Measurements from ENCODE around the gene HEPACAM2.

Gene HEPACAM2

GRCh38 chr7:93196336-93196735 lies 29.9 kb downstream of the HEPACAM2 start:
- Histone ChIP-seq H3K27me3 (ENCODE audit: control insufficient read depth, insufficient read depth, low read length) (no peaks in the 10 kb centered on the region), H3K4me1 (ENCODE audit: control insufficient read depth, insufficient read depth, low read length) (peaks cover 13% of the 10 kb centered on the region), H3K9me3 (ENCODE audit: control insufficient read depth, low read length) (no peaks in the 10 kb centered on the region), H3K4me3 (ENCODE audit: low read length) (no peak overlapping the region), H3K36me3 (ENCODE audit: control insufficient read depth, insufficient read depth, low read length) (no peaks in the 10 kb centered on the region), H3K9ac (ENCODE audit: low read length) (no peak overlapping the region)

GRCh38 chr7:93194386-93194785 lies 31.9 kb downstream of the HEPACAM2 start:
- no peaks in the 10 kb centered on the region for H3K27me3 ChIP-seq (ENCODE audit: control insufficient read depth, insufficient read depth, low read length)
- H3K9me3 ChIP-seq (ENCODE audit: control insufficient read depth, low read length): no peaks in the 10 kb centered on the region
- H3K4me1 ChIP-seq (ENCODE audit: control insufficient read depth, insufficient read depth, low read length): peaks cover 13% of the 10 kb centered on the region
- no peaks in the 10 kb centered on the region for H3K36me3 ChIP-seq (ENCODE audit: control insufficient read depth, insufficient read depth, low read length)
- H3K9ac ChIP-seq (ENCODE audit: low read length): no peak overlapping the region
- H3K4me3 ChIP-seq (ENCODE audit: low read length): no peak overlapping the region

- H3K36me3 ChIP-seq (ENCODE audit: control insufficient read depth, insufficient read depth, low read length): no peaks in the 10 kb centered on the region
- no peaks in the 10 kb centered on the region for H3K4me1 ChIP-seq (ENCODE audit: control insufficient read depth, insufficient read depth, low read length)
- no peak overlapping the region for H3K4me3 ChIP-seq (ENCODE audit: low read length)
- H3K9me3 ChIP-seq (ENCODE audit: control insufficient read depth, low read length): no peaks in the 10 kb centered on the region
- H3K9ac ChIP-seq (ENCODE audit: low read length): no peak overlapping the region
- peaks cover 3% of the 10 kb centered on the region for H3K27me3 ChIP-seq (ENCODE audit: control insufficient read depth, insufficient read depth, low read length)
These were observed 37.2 kb downstream of the HEPACAM2 start for GRCh38 chr7:93188870-93189634.

GRCh38 chr7:93185303-93186027 lies 40.8 kb downstream of the HEPACAM2 start:
- H3K9me3 ChIP-seq (ENCODE audit: control insufficient read depth, low read length): no peaks in the 10 kb centered on the region
- H3K36me3 ChIP-seq (ENCODE audit: control insufficient read depth, insufficient read depth, low read length): no peaks in the 10 kb centered on the region
- no peak overlapping the region for H3K4me3 ChIP-seq (ENCODE audit: low read length)
- peaks cover 3% of the 10 kb centered on the region for H3K27me3 ChIP-seq (ENCODE audit: control insufficient read depth, insufficient read depth, low read length)
- H3K4me1 ChIP-seq (ENCODE audit: control insufficient read depth, insufficient read depth, low read length): no peaks in the 10 kb centered on the region
- no peak overlapping the region for H3K9ac ChIP-seq (ENCODE audit: low read length)

GRCh38 chr7:93179173-93179572 lies 47.1 kb downstream of the HEPACAM2 start:
- Histone ChIP-seq H3K4me1 (ENCODE audit: control insufficient read depth, insufficient read depth, low read length) (no peaks in the 10 kb centered on the region), H3K9ac (ENCODE audit: low read length) (no peak overlapping the region), H3K4me3 (ENCODE audit: low read length) (no peak overlapping the region), H3K36me3 (ENCODE audit: control insufficient read depth, insufficient read depth, low read length) (no peaks in the 10 kb centered on the region), H3K9me3 (ENCODE audit: control insufficient read depth, low read length) (no peaks in the 10 kb centered on the region), H3K27me3 (ENCODE audit: control insufficient read depth, insufficient read depth, low read length) (no peaks in the 10 kb centered on the region)

GRCh38 chr7:93178213-93178612 lies 48.1 kb downstream of the HEPACAM2 start:
- no peaks in the 10 kb centered on the region for H3K9me3 ChIP-seq (ENCODE audit: control insufficient read depth, low read length)
- no peak overlapping the region for H3K4me3 ChIP-seq (ENCODE audit: low read length)

GRCh38 chr7:93176992-93177580 lies 49.2 kb downstream of the HEPACAM2 start:
- Histone ChIP-seq H3K9me3 (ENCODE audit: control insufficient read depth, low read length) (no peaks in the 10 kb centered on the region), H3K36me3 (ENCODE audit: control insufficient read depth, insufficient read depth, low read length) (no peaks in the 10 kb centered on the region), H3K9ac (ENCODE audit: low read length) (no peak overlapping the region), H3K4me1 (ENCODE audit: control insufficient read depth, insufficient read depth, low read length) (no peaks in the 10 kb centered on the region), H3K27me3 (ENCODE audit: control insufficient read depth, insufficient read depth, low read length) (no peaks in the 10 kb centered on the region), H3K4me3 (ENCODE audit: low read length) (no peak overlapping the region)

More at GRCh38 chr7:93178213-93178612, 48.1 kb downstream of the HEPACAM2 start:
- Histone ChIP-seq H3K36me3 (ENCODE audit: control insufficient read depth, insufficient read depth, low read length) (no peaks in the 10 kb centered on the region), H3K9ac (ENCODE audit: low read length) (no peak overlapping the region), H3K4me1 (ENCODE audit: control insufficient read depth, insufficient read depth, low read length) (no peaks in the 10 kb centered on the region), H3K27me3 (ENCODE audit: control insufficient read depth, insufficient read depth, low read length) (no peaks in the 10 kb centered on the region)

- no peaks in the 10 kb centered on the region for H3K36me3 ChIP-seq (ENCODE audit: control insufficient read depth, insufficient read depth, low read length)
- H3K4me3 ChIP-seq (ENCODE audit: low read length): no peak overlapping the region
- H3K4me1 ChIP-seq (ENCODE audit: control insufficient read depth, insufficient read depth, low read length): no peaks in the 10 kb centered on the region
- H3K27me3 ChIP-seq (ENCODE audit: control insufficient read depth, insufficient read depth, low read length): no peaks in the 10 kb centered on the region
- no peak overlapping the region for H3K9ac ChIP-seq (ENCODE audit: low read length)
- peaks cover 6% of the 10 kb centered on the region for H3K9me3 ChIP-seq (ENCODE audit: control insufficient read depth, low read length)
These were observed 51.0 kb downstream of the HEPACAM2 start for GRCh38 chr7:93175219-93175618.

- H3K36me3 ChIP-seq (ENCODE audit: control insufficient read depth, insufficient read depth, low read length): no peaks in the 10 kb centered on the region
- H3K27me3 ChIP-seq (ENCODE audit: control insufficient read depth, insufficient read depth, low read length): no peaks in the 10 kb centered on the region
- no peak overlapping the region for H3K4me3 ChIP-seq (ENCODE audit: low read length)
- no peak overlapping the region for H3K9ac ChIP-seq (ENCODE audit: low read length)
- no peaks in the 10 kb centered on the region for H3K4me1 ChIP-seq (ENCODE audit: control insufficient read depth, insufficient read depth, low read length)
- H3K9me3 ChIP-seq (ENCODE audit: control insufficient read depth, low read length): peaks cover 6% of the 10 kb centered on the region
These were observed 53.6 kb downstream of the HEPACAM2 start for GRCh38 chr7:93172683-93173082.

- Histone ChIP-seq H3K9me3 (ENCODE audit: control insufficient read depth, low read length) (peaks cover 6% of the 10 kb centered on the region), H3K4me1 (ENCODE audit: control insufficient read depth, insufficient read depth, low read length) (no peaks in the 10 kb centered on the region), H3K4me3 (ENCODE audit: low read length) (no peak overlapping the region), H3K36me3 (ENCODE audit: control insufficient read depth, insufficient read depth, low read length) (no peaks in the 10 kb centered on the region), H3K27me3 (ENCODE audit: control insufficient read depth, insufficient read depth, low read length) (no peaks in the 10 kb centered on the region), H3K9ac (ENCODE audit: low read length) (no peak overlapping the region)
These were observed 54.6 kb downstream of the HEPACAM2 start for GRCh38 chr7:93171606-93172226.

GRCh38 chr7:93165447-93165846 lies 60.8 kb downstream of the HEPACAM2 start:
- no peak overlapping the region for H3K4me3 ChIP-seq (ENCODE audit: low read length)
- H3K36me3 ChIP-seq (ENCODE audit: control insufficient read depth, insufficient read depth, low read length): no peaks in the 10 kb centered on the region

GRCh38 chr7:93164766-93165165 lies 61.5 kb downstream of the HEPACAM2 start:
- H3K36me3 ChIP-seq (ENCODE audit: control insufficient read depth, insufficient read depth, low read length): no peaks in the 10 kb centered on the region
- H3K4me1 ChIP-seq (ENCODE audit: control insufficient read depth, insufficient read depth, low read length): no peaks in the 10 kb centered on the region
- no peaks in the 10 kb centered on the region for H3K27me3 ChIP-seq (ENCODE audit: control insufficient read depth, insufficient read depth, low read length)
- no peak overlapping the region for H3K4me3 ChIP-seq (ENCODE audit: low read length)
- no peaks in the 10 kb centered on the region for H3K9me3 ChIP-seq (ENCODE audit: control insufficient read depth, low read length)
- no peak overlapping the region for H3K9ac ChIP-seq (ENCODE audit: low read length)

More at GRCh38 chr7:93165447-93165846, 60.8 kb downstream of the HEPACAM2 start:
- Histone ChIP-seq H3K9ac (ENCODE audit: low read length) (no peak overlapping the region), H3K4me1 (ENCODE audit: control insufficient read depth, insufficient read depth, low read length) (no peaks in the 10 kb centered on the region), H3K27me3 (ENCODE audit: control insufficient read depth, insufficient read depth, low read length) (no peaks in the 10 kb centered on the region), H3K9me3 (ENCODE audit: control insufficient read depth, low read length) (no peaks in the 10 kb centered on the region)

All from mucosa of stomach (tissue), 1 donor.